Fibroblast of pulmonary artery (primary cell): Measurements from ENCODE around the gene DCTN3.

Experiments used
- DNase-seq: peaks from one replicate; pipeline ENCODE4 v3.0.0-alpha.2; 2010; ENCODE audit warnings: low read depth
- H3K4me3 ChIP-seq: replicated peaks from 2 replicates; pipeline ENCODE4 v1.5.1; 2011; ENCODE audit warnings: low read depth, mild to moderate bottlenecking, control low read depth, low read length, moderate library complexity
- CTCF ChIP-seq: IDR thresholded peaks from 2 replicates; pipeline ENCODE4 v1.5.1; 2011; ENCODE audit warnings: mild to moderate bottlenecking, control low read depth, low read length, inconsistent platforms; ENCODE audit errors: missing control alignments

The DCTN3 gene

DNA sequence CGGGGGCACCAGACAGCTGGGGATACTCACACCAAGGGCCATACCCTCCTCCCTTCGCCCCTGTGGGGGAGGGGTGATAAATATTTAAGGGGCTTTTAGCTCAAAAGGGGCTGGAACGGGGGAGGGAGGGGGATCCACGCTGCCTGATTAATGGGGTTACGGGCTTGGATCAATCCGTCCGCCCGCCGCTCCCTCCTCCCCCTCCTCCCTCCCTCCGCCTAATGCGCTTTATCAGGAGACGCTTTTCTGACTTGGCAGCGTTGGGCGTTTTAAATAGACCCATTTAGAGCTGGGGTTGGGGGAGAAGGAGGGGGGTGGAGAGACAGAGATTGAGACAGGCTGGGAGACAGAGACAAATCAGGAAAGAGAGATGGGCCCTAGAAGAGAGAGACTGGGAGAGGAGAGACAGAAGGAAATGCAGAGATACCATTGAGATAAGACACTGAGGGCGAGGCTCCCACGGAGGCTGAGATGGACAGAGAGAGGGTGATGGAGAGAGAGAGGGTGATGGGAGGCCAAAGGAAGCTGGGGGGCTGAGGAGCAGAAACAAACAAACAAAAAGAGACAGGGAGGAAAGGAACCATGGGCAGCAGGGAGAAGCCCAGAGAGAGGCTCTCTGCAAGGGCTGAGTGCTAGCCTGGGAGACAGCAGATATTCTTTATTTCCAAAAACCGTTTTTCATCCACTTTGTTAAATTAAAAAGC is 41.0 kb downstream of the DCTN3 start:
- TF ChIP-seq CTCF: no peak
- DNase-seq: no peak
- no peak overlapping the region for H3K4me3 ChIP-seq

GRCh38 chr9:34578241-34579103 is 41.8 kb downstream of the DCTN3 start:
- no peak overlapping the region for H3K4me3 ChIP-seq
- TF ChIP-seq CTCF: no peak
- peak; percentile 49 for DNase-seq

DNA sequence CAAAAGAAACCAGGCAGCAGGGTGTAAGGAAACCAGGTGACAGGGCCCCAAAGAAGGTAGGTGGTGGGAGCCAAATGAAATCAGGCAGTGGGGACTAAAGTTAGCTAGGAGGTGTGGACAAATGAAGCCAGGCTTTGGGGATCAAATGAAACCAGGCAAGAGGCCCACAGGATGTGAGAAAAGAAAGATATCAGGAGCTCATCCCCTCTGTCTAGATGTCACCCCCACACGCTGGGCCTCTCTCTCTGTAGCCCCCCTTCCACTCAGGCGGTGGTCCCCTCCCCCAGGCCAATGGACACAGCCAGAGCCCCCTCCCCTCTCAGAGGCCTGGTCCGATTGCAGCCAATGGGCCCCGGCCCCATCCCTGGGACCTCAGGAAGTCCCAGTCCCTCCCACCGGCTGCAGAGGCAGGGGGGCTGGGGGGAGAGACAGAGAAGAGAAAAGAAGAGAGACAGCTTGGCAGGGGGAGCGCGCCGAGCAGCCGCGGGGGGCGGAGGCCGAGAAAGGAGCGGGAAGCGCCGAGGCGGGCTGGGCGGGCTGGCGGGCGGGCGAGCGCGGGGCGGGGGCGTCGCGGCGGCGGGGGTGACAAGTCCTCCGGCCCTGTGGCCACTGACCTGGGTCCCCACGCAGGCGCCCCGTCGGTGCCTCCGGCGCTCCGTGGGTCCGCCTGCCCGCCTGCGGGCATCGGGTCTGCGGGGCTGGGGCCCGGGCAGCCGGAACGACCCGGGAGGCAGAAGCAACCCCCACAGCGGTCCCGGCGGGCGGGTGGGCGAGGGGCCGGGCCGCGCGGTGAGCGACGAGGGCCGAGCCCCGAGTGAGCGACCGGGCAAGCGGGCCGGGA is 42.7 kb downstream of the DCTN3 start:
- DNase-seq: no peak
- TF ChIP-seq CTCF: no peak
- no peak overlapping the region for H3K4me3 ChIP-seq

GRCh38 chr9:34576597-34577399 is 43.5 kb downstream of the DCTN3 start:
- no peak overlapping the region for H3K4me3 ChIP-seq
- TF ChIP-seq CTCF: no peak
- no peak for DNase-seq

GRCh38 chr9:34575862-34576596 is 44.3 kb downstream of the DCTN3 start:
- no peak for DNase-seq
- no peak for TF ChIP-seq CTCF
- H3K4me3 ChIP-seq: no peak overlapping the region
